SK-N-MC (cell line): ENCODE results near the gene SLU7.

Source experiments
- DNase-seq: peaks from one replicate; pipeline ENCODE4 v3.0.0-alpha.2; 2011; ENCODE audit warnings: low read depth, low spot score
- H3K27ac ChIP-seq: fragments of 200-600 bp; sonication (generic); 2 replicates; pipeline ENCODE4 v1.5.1; 2016; ENCODE audit warnings: mixed run types
- H3K36me3 ChIP-seq: fragments of 200-600 bp; sonication (generic); 2 replicates; pipeline ENCODE4 v1.6.1; 2017; ENCODE audit warnings: antibody characterized with exemption, low read length, mixed read lengths; ENCODE audit not compliant: insufficient read depth
- H3K4me3 ChIP-seq: fragments of 200-600 bp; sonication (generic); 2 replicates; pipeline ENCODE4 v1.5.1; 2016
- H3K9ac ChIP-seq: fragments of 200-600 bp; sonication (generic); 2 replicates; pipeline ENCODE4 v1.8.0; 2017; ENCODE audit warnings: mixed run types, mixed read lengths; ENCODE audit not compliant: insufficient read length
- H3K9me3 ChIP-seq: fragments of 200-600 bp; sonication (generic); 2 replicates; pipeline ENCODE4 v1.6.1; 2017; ENCODE audit warnings: low read depth, mild to moderate bottlenecking, antibody characterized with exemption, low read length, moderate library complexity, mixed read lengths
- EZH2 ChIP-seq: fragments of 200-600 bp; sonication (generic); IDR thresholded peaks from one replicate; pipeline ENCODE4 v1.6.1; 2017; ENCODE audit warnings: antibody characterized with exemption
- FOXP2 ChIP-seq: optimal IDR thresholded peaks from 2 replicates; pipeline ENCODE3; 2011; ENCODE audit warnings: mild to moderate bottlenecking, moderate library complexity; ENCODE audit not compliant: insufficient read depth; ENCODE audit errors: extremely low read length, control extremely low read depth
- POLR2AphosphoS5 ChIP-seq: IDR thresholded peaks from 2 replicates; pipeline ENCODE4 v1.6.1; 2012; ENCODE audit warnings: mild to moderate bottlenecking, low read depth, low read length, borderline replicate concordance

SLU7 gene

DNA sequence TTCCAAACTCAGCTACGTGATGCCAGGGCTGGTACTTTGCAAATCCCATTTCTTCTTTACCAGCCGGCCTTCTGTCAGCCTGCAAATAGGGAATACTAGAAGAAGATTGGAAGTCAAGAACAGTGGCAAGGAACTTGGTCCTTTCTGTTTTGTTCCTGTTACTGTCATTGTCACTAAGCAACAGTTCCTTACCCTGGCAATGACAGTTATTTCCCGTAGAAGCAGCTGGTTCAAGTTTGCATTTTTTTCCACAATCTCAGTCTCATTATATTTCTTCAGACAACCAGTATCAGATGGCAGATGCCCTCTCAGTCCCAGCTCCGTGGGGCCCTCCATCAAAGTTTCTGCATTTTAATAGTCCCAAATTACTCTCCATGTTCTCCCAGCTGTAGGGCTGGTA, 39.4 kb downstream of the SLU7 start:
- Histone ChIP-seq H3K9me3 (no peaks in the 10 kb centered on the region), H3K27ac (no peak overlapping the region), H3K36me3 (no peaks in the 10 kb centered on the region), H3K9ac (no peak overlapping the region), H3K4me3 (no peak overlapping the region)
- TF ChIP-seq POLR2AphosphoS5 (no peak), EZH2 (no peak), FOXP2 (no peak)
- DNase-seq = no peak

GRCh38 chr5:160378330-160378729, 40.6 kb downstream of the SLU7 start:
- Histone ChIP-seq H3K9ac (no peak overlapping the region), H3K9me3 (no peaks in the 10 kb centered on the region), H3K36me3 (no peaks in the 10 kb centered on the region), H3K27ac (no peak overlapping the region), H3K4me3 (no peak overlapping the region)
- no peak for DNase-seq
- TF ChIP-seq EZH2 = no peak
- no peak for TF ChIP-seq FOXP2
- no peak for TF ChIP-seq POLR2AphosphoS5

DNA sequence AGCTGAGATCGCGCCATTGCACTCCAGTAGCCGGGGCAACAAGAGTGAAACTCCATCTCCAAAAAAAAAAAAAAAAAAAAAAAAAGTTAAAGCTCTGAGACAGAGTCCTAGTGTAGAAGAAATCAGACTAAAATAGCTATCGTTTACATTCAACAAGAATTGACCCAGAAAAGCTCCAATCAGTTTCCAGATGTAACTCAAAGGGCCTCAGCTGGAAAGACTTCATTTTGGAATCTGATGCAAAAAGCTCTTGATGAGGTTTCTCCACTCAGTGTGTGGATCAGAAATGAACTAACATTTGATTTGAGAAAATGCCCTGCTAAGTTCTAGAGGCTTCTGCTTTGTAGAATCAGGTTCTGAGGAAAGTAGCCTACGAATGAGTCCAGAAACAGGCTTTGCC, 41.2 kb downstream of the SLU7 start:
- no peak for DNase-seq
- Histone ChIP-seq H3K36me3 (no peaks in the 10 kb centered on the region), H3K9me3 (no peaks in the 10 kb centered on the region), H3K4me3 (no peak overlapping the region), H3K9ac (no peak overlapping the region), H3K27ac (no peak overlapping the region)
- TF ChIP-seq POLR2AphosphoS5 (no peak), EZH2 (no peak), FOXP2 (no peak)

- no peak overlapping the region for H3K4me3 ChIP-seq
- DNase-seq = no peak
- H3K9ac ChIP-seq = no peak overlapping the region
- no peak for TF ChIP-seq POLR2AphosphoS5
- TF ChIP-seq FOXP2 = no peak
- no peaks in the 10 kb centered on the region for H3K9me3 ChIP-seq
- no peaks in the 10 kb centered on the region for H3K36me3 ChIP-seq
- H3K27ac ChIP-seq = no peak overlapping the region
These were observed 42.5 kb downstream of the SLU7 start for GRCh38 chr5:160376416-160376815.

DNA sequence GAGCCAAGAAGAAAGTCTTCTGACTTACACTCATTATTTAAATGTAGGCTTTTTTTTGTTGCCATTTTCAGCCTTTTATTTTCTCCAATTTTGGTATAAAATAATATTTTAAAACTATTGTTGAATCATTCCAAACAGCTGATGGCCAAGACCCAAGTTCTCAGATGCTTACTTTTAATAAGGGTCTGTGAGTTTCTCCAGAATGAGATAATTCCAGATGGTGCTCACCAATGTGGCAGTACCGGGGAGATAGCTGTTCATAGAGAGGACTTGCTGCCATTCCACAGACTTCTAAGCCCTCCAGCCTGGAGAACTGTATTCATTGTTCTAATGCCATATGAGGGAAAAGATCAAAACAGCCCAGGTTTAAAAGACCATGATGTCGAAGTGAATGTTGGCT, 43.2 kb downstream of the SLU7 start:
- TF ChIP-seq EZH2 = no peak
- TF ChIP-seq FOXP2 = no peak
- no peak for TF ChIP-seq POLR2AphosphoS5
- Histone ChIP-seq H3K36me3 (no peaks in the 10 kb centered on the region), H3K4me3 (no peak overlapping the region), H3K9ac (no peak overlapping the region), H3K27ac (no peak overlapping the region), H3K9me3 (no peaks in the 10 kb centered on the region)
- no peak for DNase-seq

DNA sequence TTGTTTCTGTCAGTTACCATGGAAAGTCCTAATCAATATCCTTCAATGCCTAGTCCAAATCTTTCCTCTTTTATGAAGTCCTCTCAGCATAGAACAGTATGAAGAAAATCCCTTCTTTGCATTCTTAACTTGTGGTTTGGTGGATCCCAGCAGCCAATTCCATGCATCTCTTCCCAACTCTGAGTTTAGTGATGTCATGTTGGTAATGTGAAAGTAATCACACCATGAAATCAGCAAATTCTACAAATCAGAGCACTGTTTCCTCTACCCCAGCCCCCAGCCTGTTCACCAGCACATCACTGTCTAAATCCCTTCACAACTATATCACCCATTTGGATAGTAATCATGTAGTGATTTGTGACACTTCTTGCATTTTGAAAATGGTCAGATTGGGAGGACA, 43.7 kb downstream of the SLU7 start:
- TF ChIP-seq FOXP2 = no peak
- no peak for TF ChIP-seq EZH2
- no peak for TF ChIP-seq POLR2AphosphoS5
- Histone ChIP-seq H3K27ac (no peak overlapping the region), H3K4me3 (no peak overlapping the region), H3K9me3 (no peaks in the 10 kb centered on the region), H3K36me3 (no peaks in the 10 kb centered on the region), H3K9ac (no peak overlapping the region)
- no peak for DNase-seq

DNA sequence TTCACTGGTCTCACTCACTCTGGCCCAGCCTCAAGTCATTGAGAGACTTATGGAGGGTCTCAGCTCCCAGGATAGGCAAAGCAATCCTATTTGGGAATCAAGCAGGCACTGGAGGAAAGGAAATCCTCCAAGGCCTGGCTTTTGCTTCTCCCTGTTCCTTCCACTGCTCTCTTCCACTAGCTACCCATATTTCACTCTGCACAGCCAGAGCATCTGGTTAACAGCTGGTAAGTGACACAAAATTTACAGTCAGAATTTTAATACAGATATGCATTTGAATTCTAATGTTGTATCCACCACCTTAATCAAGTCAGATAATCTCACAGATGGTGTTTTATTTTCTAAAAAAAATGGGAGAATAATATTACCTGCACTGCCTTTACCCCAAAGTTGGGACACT, 47.6 kb downstream of the SLU7 start:
- Histone ChIP-seq H3K9me3 (no peaks in the 10 kb centered on the region), H3K27ac (no peak overlapping the region), H3K9ac (no peak overlapping the region), H3K36me3 (no peaks in the 10 kb centered on the region), H3K4me3 (no peak overlapping the region)
- TF ChIP-seq POLR2AphosphoS5 (no peak), EZH2 (no peak), FOXP2 (no peak)
- DNase-seq = no peak

- no peaks in the 10 kb centered on the region for H3K36me3 ChIP-seq
- no peak overlapping the region for H3K9ac ChIP-seq
- peak overlapping the region; percentile 76 for H3K4me3 ChIP-seq
- H3K9me3 ChIP-seq = no peaks in the 10 kb centered on the region
- no peak for DNase-seq
- no peak overlapping the region for H3K27ac ChIP-seq
- TF ChIP-seq POLR2AphosphoS5 (no peak), EZH2 (no peak), FOXP2 (no peak)
These were observed 48.2 kb downstream of the SLU7 start for GRCh38 chr5:160370713-160371034.

DNA sequence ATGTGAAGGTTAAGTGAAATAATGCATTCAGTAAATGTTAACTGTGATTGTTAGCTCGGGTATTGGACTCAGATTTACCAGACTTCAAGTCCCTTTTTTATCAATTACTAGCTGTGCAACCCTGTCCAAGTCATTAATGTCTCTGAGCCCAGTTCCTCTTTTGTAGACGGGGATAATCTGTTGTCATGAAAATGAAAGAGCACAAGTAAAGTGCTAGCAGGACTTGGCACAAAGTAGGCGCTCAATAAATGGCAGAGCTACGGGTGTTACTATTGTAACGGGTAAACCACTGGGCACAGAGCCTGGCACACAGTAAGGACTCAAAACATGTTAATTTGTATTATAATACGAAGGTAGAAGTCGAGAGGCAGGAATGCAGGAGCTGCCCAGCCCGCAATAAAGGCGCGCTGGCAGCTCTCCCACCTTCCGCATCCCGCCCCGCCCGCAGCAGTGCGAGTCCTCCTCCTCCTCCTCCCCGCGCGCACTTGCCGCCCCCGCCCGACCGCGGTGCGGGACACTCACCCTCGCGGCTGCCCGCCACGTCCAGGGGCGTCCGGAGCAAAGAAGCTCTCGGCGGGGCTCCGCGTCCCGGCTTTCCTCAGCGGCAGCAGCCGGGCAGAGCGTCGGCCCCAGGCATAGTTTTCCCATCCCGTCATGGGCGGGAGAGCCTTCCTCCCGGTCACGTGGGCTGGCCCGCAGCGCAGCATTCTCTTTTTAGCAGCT, 48.7 kb downstream of the SLU7 start, which contains the start of gene C1QTNF2:
Gene C1QTNF2, minus strand, starts transcription at position 637 of the 723 bp plus-strand sequence. CDS start 15,615 bp downstream, outside the sequence.
- TF ChIP-seq POLR2AphosphoS5 = no peak
- no peak for TF ChIP-seq FOXP2
- no peak for TF ChIP-seq EZH2
- DNase-seq = no peak

More for the DNA sequence above, 48.7 kb downstream of the SLU7 start, which contains the start of gene C1QTNF2:
- Histone ChIP-seq H3K27ac (no peak within 1 kb of the TSS), H3K4me3 (peak within 1 kb of the TSS; percentile 76), H3K9ac (no peak within 1 kb of the TSS), H3K36me3 (no peaks in the 10 kb centered on the region), H3K9me3 (no peaks in the 10 kb centered on the region)
